Measurements from ENCODE around the gene CDC42. TPM values are rescaled to one million over a fixed set of nuclear protein-coding genes. Genes with fewer than 3 reads are reported as not detected.

The CDC42 gene
- total RNA-seq, 2 donors from 2014 or later, result 156 to 187 TPM

GRCh38 chr1:22038036-22038435 lies 14.5 kb upstream of the CDC42 start:
- no peak for DNase-seq (ENCODE audit: low spot score)
- H3K27ac ChIP-seq, result no peak overlapping the region

GRCh38 chr1:22039594-22040285 lies 12.8 kb upstream of the CDC42 start:
- Histone ChIP-seq H3K27ac (no peak overlapping the region), H3K27me3 (replicated peaks; ENCODE audit: insufficient read depth) (no peaks in the 10 kb centered on the region), H3K4me3 (no peak overlapping the region), H3K9me3 (no peaks in the 10 kb centered on the region), H3K4me1 (ENCODE audit: control insufficient read depth in 1 of 2, low read depth in 2 of 2) (no peaks in the 10 kb centered on the region), H3K36me3 (no peaks in the 10 kb centered on the region)
- ATAC-seq (ENCODE audit: insufficient number of reproducible peaks, low FRiP score, low read depth), result no peak
- TF ChIP-seq CTCF (IDR thresholded peaks at IDR 0.05), result no peak
- DNase-seq (ENCODE audit: low spot score), result no peak

More at GRCh38 chr1:22038036-22038435, 14.5 kb upstream of the CDC42 start:
- H3K36me3 ChIP-seq, result no peaks in the 10 kb centered on the region
- no peak for TF ChIP-seq CTCF (IDR thresholded peaks at IDR 0.05)
- H3K4me1 ChIP-seq (ENCODE audit: control insufficient read depth in 1 of 2, low read depth in 2 of 2), result no peaks in the 10 kb centered on the region
- no peaks in the 10 kb centered on the region for H3K27me3 ChIP-seq (replicated peaks; ENCODE audit: insufficient read depth)
- no peak for ATAC-seq (ENCODE audit: insufficient number of reproducible peaks, low FRiP score, low read depth)
- no peak overlapping the region for H3K4me3 ChIP-seq
- H3K9me3 ChIP-seq, result no peaks in the 10 kb centered on the region

GRCh38 chr1:22040286-22040623 lies 12.3 kb upstream of the CDC42 start:
- TF ChIP-seq CTCF (IDR thresholded peaks at IDR 0.05), result no peak
- Histone ChIP-seq H3K4me1 (ENCODE audit: control insufficient read depth in 1 of 2, low read depth in 2 of 2) (no peaks in the 10 kb centered on the region), H3K36me3 (no peaks in the 10 kb centered on the region), H3K4me3 (no peak overlapping the region), H3K9me3 (no peaks in the 10 kb centered on the region), H3K27me3 (replicated peaks; ENCODE audit: insufficient read depth) (no peaks in the 10 kb centered on the region), H3K27ac (no peak overlapping the region)
- no peak for ATAC-seq (ENCODE audit: insufficient number of reproducible peaks, low FRiP score, low read depth)
- DNase-seq (ENCODE audit: low spot score), result no peak

GRCh38 chr1:22041505-22041904 lies 11.0 kb upstream of the CDC42 start:
- H3K36me3 ChIP-seq, result no peaks in the 10 kb centered on the region
- H3K4me1 ChIP-seq (ENCODE audit: control insufficient read depth in 1 of 2, low read depth in 2 of 2), result no peaks in the 10 kb centered on the region
- DNase-seq (ENCODE audit: low spot score) (no peak), ATAC-seq (ENCODE audit: insufficient number of reproducible peaks, low FRiP score, low read depth) (no peak)
- no peak overlapping the region for H3K4me3 ChIP-seq
- no peak for TF ChIP-seq CTCF (IDR thresholded peaks at IDR 0.05)
- no peak overlapping the region for H3K27ac ChIP-seq
- H3K9me3 ChIP-seq, result no peaks in the 10 kb centered on the region
- H3K27me3 ChIP-seq (replicated peaks; ENCODE audit: insufficient read depth), result no peaks in the 10 kb centered on the region

GRCh38 chr1:22043198-22043769 lies 9.2 kb upstream of the CDC42 start:
- TF ChIP-seq CTCF (IDR thresholded peaks at IDR 0.05), result no peak
- Histone ChIP-seq H3K4me1 (ENCODE audit: control insufficient read depth in 1 of 2, low read depth in 2 of 2) (no peaks in the 10 kb centered on the region), H3K27me3 (replicated peaks; ENCODE audit: insufficient read depth) (no peaks in the 10 kb centered on the region), H3K4me3 (no peak overlapping the region), H3K27ac (no peak overlapping the region), H3K36me3 (no peaks in the 10 kb centered on the region), H3K9me3 (no peaks in the 10 kb centered on the region)
- ATAC-seq (ENCODE audit: insufficient number of reproducible peaks, low FRiP score, low read depth) (no peak), DNase-seq (ENCODE audit: low spot score) (no peak)
